HCT116 (cell line): ENCODE measurements around the gene FAM24B. TPM values are rescaled to one million over a fixed set of nuclear protein-coding genes. Genes with fewer than 3 reads are reported as not detected.

Source experiments
- total RNA-seq: library from RNA; stranded (reverse); gene quantifications from one replicate; pipeline ENCODE4 v1.2.1, GENCODE V29; 2021; ENCODE audit not compliant: unreplicated experiment

The FAM24B gene
- total RNA-seq, 1 experiment from 2014 or later, result 6.8 TPM

Other genes starting within 250 kb of the FAM24B start
- not detected for gene C10orf120, start 179.7 kb downstream of the FAM24B start, total RNA-seq
- gene CUZD1, start 33.7 kb downstream of the FAM24B start, total RNA-seq, result 1.7 TPM
- not detected for gene FAM24A, start 31.0 kb upstream of the FAM24B start, total RNA-seq
- 16.2 TPM for gene C10orf88, start 74.6 kb upstream of the FAM24B start, total RNA-seq
- 4.4 TPM for gene PSTK, start 100.8 kb upstream of the FAM24B start, total RNA-seq
- 17.1 TPM for gene IKZF5, start 129.2 kb upstream of the FAM24B start, total RNA-seq
- 33.3 TPM for gene ACADSB, start 129.4 kb upstream of the FAM24B start, total RNA-seq